T-cell (primary cell): Measurements from ENCODE around the gene DICER1. TPM values are rescaled to one million over a fixed set of nuclear protein-coding genes. Genes with fewer than 3 reads are reported as not detected.
A peak's percentile ranks its signal among the peaks of the same experiment; 100 is the strongest.

Experiments
- ATAC-seq, 4 experiments: fragments of 200-7000 bp in 3 of 4; fragments of 150-1000 bp in 1 of 4; cut with Tn5 transposase; replicated peaks in 1 of 4; 1 replicate in 3 of 4; 2 replicates in 1 of 4; pipeline ENCODE4 v1.10.0; 2021; ENCODE audit warnings: moderate library complexity in 3 of 4, mild to moderate bottlenecking in 2 of 4, moderate number of reproducible peaks in 1 of 4
- CTCF ChIA-PET, 2 donors: fragments of 300-600 bp; sonication (Branson Sonifier 250); formaldehyde crosslinking; loops; one replicate each; lab custom pipeline; 2022; ENCODE audit warnings: antibody characterized with exemption in 2 of 2; lab: Charles Lee
- POLR2A ChIA-PET, 2 donors: fragments of 300-600 bp; sonication (Branson Sonifier 250); formaldehyde crosslinking; loops; one replicate each; lab custom pipeline; 2022; ENCODE audit warnings: antibody characterized with exemption in 2 of 2; lab: Charles Lee
- DNase-seq, 35 experiments: peaks; one replicate each; pipeline versions ENCODE4 v3.0.0 to v3.0.0-alpha.2; 2013 to 2023
- H3K27ac ChIP-seq: one replicate; pipeline ENCODE4 v1.5.1; 2013; ENCODE audit warnings: low read length
- H3K27me3 ChIP-seq, 2 experiments: replicated peaks in 1 of 2; 1 replicate in 1 of 2; 2 replicates in 1 of 2; pipeline versions ENCODE4 v1.6.1 to v1.7.0; 2013; ENCODE audit warnings: low read length in 1 of 2, mixed read lengths in 1 of 2; ENCODE audit not compliant: control insufficient read depth in 2 of 2, insufficient read depth in 2 of 2; ENCODE audit errors: extremely low read depth in 1 of 2
- H3K36me3 ChIP-seq, 2 donors: 1 replicate in 1 of 2; 2 replicates in 1 of 2; pipeline versions ENCODE4 v1.6.1 to v1.7.0; 2013; ENCODE audit warnings: low read length in 1 of 2; ENCODE audit not compliant: control insufficient read depth in 2 of 2, insufficient read depth in 1 of 2; ENCODE audit errors: extremely low read depth in 1 of 2
- H3K4me1 ChIP-seq, 2 experiments: 1 replicate in 1 of 2; 2 replicates in 1 of 2; pipeline versions ENCODE4 v1.6.1 to v1.7.0; 2013; ENCODE audit warnings: low read length in 2 of 2, mixed read lengths in 1 of 2; ENCODE audit not compliant: insufficient read depth in 2 of 2, control insufficient read depth in 1 of 2; ENCODE audit errors: extremely low read depth in 1 of 2
- H3K4me3 ChIP-seq, 2 donors: 1 replicate in 1 of 2; 2 replicates in 1 of 2; pipeline versions ENCODE4 v1.5.1 to v1.7.0; 2013; ENCODE audit warnings: mild to moderate bottlenecking in 2 of 2, low read length in 1 of 2, moderate library complexity in 1 of 2; ENCODE audit not compliant: control insufficient read depth in 1 of 2; ENCODE audit errors: extremely low read depth in 1 of 2
- H3K9me3 ChIP-seq: 2 replicates; pipeline ENCODE4 v1.7.0; 2013
- H3K27ac Mint-ChIP-seq, 2 donors: one replicate each; pipeline ENCODE4 v1.8.0; 2020 to 2021; ENCODE audit warnings: mild to moderate bottlenecking in 2 of 2, mixed read lengths in 2 of 2
- H3K27me3 Mint-ChIP-seq, 2 donors: one replicate each; pipeline ENCODE4 v1.8.0; 2021 to 2022; ENCODE audit warnings: mixed read lengths in 2 of 2
- H3K36me3 Mint-ChIP-seq: one replicate; pipeline ENCODE4 v1.8.0; 2021; ENCODE audit warnings: mixed read lengths
- H3K4me1 Mint-ChIP-seq, 3 donors: one replicate each; pipeline ENCODE4 v1.8.0; 2020 to 2022; ENCODE audit warnings: mixed read lengths in 3 of 3, mild to moderate bottlenecking in 1 of 3
- H3K4me3 Mint-ChIP-seq, 3 donors: one replicate each; pipeline ENCODE4 v1.8.0; 2020 to 2022; ENCODE audit warnings: mild to moderate bottlenecking in 3 of 3, mixed read lengths in 3 of 3, moderate library complexity in 3 of 3
- H3K9me3 Mint-ChIP-seq, 3 donors: one replicate each; pipeline ENCODE4 v1.8.0; 2020 to 2022; ENCODE audit warnings: mixed read lengths in 3 of 3
- WGBS: methylation state at CpG from one replicate; pipeline ENCODE4 v1.1.5; 2013; ENCODE audit warnings: missing lambda C conversion rate; ENCODE audit not compliant: insufficient coverage; 5-methylcytosine and 5-hydroxymethylcytosine counted together
- total RNA-seq, 35 experiments: library from RNA in 6 of 35; stranded (reverse) in 6 of 35; fragments of 120-200 nt in 1 of 35; gene quantifications; one replicate each; pipeline versions ENCODE4 v1.2.1 to v1.2.4 and lab custom pipeline; 2013 to 2026

Gene DICER1
- total RNA-seq, 5 donors from 2014 or later (not counting 1 experiment from before 2014, with no cell fraction given), result 40.1 to 62.8 (median 57.8) TPM

GRCh38 chr14:95155045-95155444 is 2.3 kb downstream of the DICER1 start:
- H3K4me1 Mint-ChIP-seq, result peaks cover 69 to 71% (median 70%) of the 10 kb centered on the region in 3 donors
- ChIA-PET CTCF (no interaction called here), POLR2A (no interaction called here)
- no peaks in the 10 kb centered on the region for H3K9me3 ChIP-seq
- peak overlapping the region; percentile 84 to 87 (median 87) for H3K4me3 Mint-ChIP-seq
- DNase-seq (no peak), ATAC-seq (no peak)
- no peaks in the 10 kb centered on the region for H3K9me3 Mint-ChIP-seq
- H3K27me3 ChIP-seq, result no peaks in the 10 kb centered on the region
- peaks cover 26 to 44% of the 10 kb centered on the region in 2 experiments for H3K4me1 ChIP-seq
- H3K27me3 Mint-ChIP-seq, result no peaks in the 10 kb centered on the region
- no peak overlapping the region for H3K4me3 ChIP-seq
- H3K36me3 Mint-ChIP-seq, result no peaks in the 10 kb centered on the region
- peak overlapping the region; percentile 66 to 83 for H3K27ac Mint-ChIP-seq
- H3K27ac ChIP-seq, result no peak overlapping the region
- WGBS, result 91% methylated on average over 4 of the region's 12 CpGs
- no peaks in the 10 kb centered on the region for H3K36me3 ChIP-seq

- Mint-ChIP-seq H3K27me3 (no peaks in the 10 kb centered on the region), H3K9me3 (no peaks in the 10 kb centered on the region), H3K4me1 (peaks cover 79 to 80% (median 80%) of the 10 kb centered on the region in 3 donors), H3K4me3 (peak overlapping the region in 2 of 3 donors; percentile 87), H3K27ac (no peak overlapping the region), H3K36me3 (no peaks in the 10 kb centered on the region)
- DNase-seq (no peak), ATAC-seq (no peak)
- ChIA-PET CTCF (no interaction called here), POLR2A (no interaction called here)
- H3K9me3 ChIP-seq, result no peaks in the 10 kb centered on the region
- H3K36me3 ChIP-seq, result no peaks in the 10 kb centered on the region
- 33% methylated on average over 1 of the region's 4 CpGs for WGBS
- no peak overlapping the region for H3K4me3 ChIP-seq
- no peak overlapping the region for H3K27ac ChIP-seq
- peaks cover 26 to 46% of the 10 kb centered on the region in 2 experiments for H3K4me1 ChIP-seq
- no peaks in the 10 kb centered on the region for H3K27me3 ChIP-seq
Measured at GRCh38 chr14:95153866-95154265, 3.5 kb downstream of the DICER1 start.

GRCh38 chr14:95151561-95151960 is 5.8 kb downstream of the DICER1 start:
- ChIA-PET CTCF (no interaction called here), POLR2A (no interaction called here)
- WGBS, result 88% methylated on average over 6 of the region's 8 CpGs

GRCh38 chr14:95150910-95151309 is 6.4 kb downstream of the DICER1 start:
- Mint-ChIP-seq H3K4me1 (peaks cover 91 to 95% (median 93%) of the 10 kb centered on the region in 3 donors), H3K36me3 (peaks cover 16% of the 10 kb centered on the region), H3K9me3 (peaks cover 0 to 4% (median 4%) of the 10 kb centered on the region in 3 donors), H3K4me3 (peak overlapping the region in 1 of 3 donors; percentile 10), H3K27me3 (no peaks in the 10 kb centered on the region), H3K27ac (no peak overlapping the region)
- Histone ChIP-seq H3K36me3 (peaks cover 0 to 4% of the 10 kb centered on the region in 2 donors), H3K4me3 (no peak overlapping the region), H3K27ac (no peak overlapping the region), H3K27me3 (no peaks in the 10 kb centered on the region), H3K4me1 (peaks cover 8 to 37% of the 10 kb centered on the region in 2 experiments), H3K9me3 (no peaks in the 10 kb centered on the region)
- DNase-seq (no peak), ATAC-seq (no peak)
- ChIA-PET POLR2A (no interaction called here), CTCF (no interaction called here)
- WGBS, result no CpG with 5 or more reads among the region's 2 CpGs

More at GRCh38 chr14:95151561-95151960, 5.8 kb downstream of the DICER1 start:
- H3K4me3 ChIP-seq, result no peak overlapping the region
- Mint-ChIP-seq H3K4me3 (peak overlapping the region in 2 of 3 donors; percentile 5 to 44), H3K9me3 (peaks cover 0 to 3% (median 0%) of the 10 kb centered on the region in 3 donors), H3K27ac (no peak overlapping the region), H3K4me1 (peaks cover 90 to 94% (median 91%) of the 10 kb centered on the region in 3 donors), H3K27me3 (no peaks in the 10 kb centered on the region), H3K36me3 (peaks cover 10% of the 10 kb centered on the region)
- ATAC-seq (no peak), DNase-seq (no peak)
- peaks cover 14 to 40% of the 10 kb centered on the region in 2 experiments for H3K4me1 ChIP-seq
- no peaks in the 10 kb centered on the region for H3K27me3 ChIP-seq
- no peaks in the 10 kb centered on the region for H3K9me3 ChIP-seq
- H3K27ac ChIP-seq, result no peak overlapping the region
- peaks cover 0 to under 1% of the 10 kb centered on the region in 2 donors for H3K36me3 ChIP-seq

GRCh38 chr14:95149441-95149840 is 7.9 kb downstream of the DICER1 start:
- ChIA-PET POLR2A (no interaction called here), CTCF (interaction anchor here in 1 of 2 donors (0.6 kb wide), 1 partner anchor 60 kb away, joined by 7 read pairs; no protein-coding TSS in a partner anchor)
- Mint-ChIP-seq H3K27ac (no peak overlapping the region), H3K36me3 (peaks cover 28% of the 10 kb centered on the region), H3K4me1 (peaks cover 87 to 89% (median 88%) of the 10 kb centered on the region in 3 donors), H3K9me3 (peaks cover 7 to 15% (median 13%) of the 10 kb centered on the region in 3 donors), H3K27me3 (no peaks in the 10 kb centered on the region), H3K4me3 (no peak overlapping the region)
- Histone ChIP-seq H3K36me3 (peaks cover 0 to 4% of the 10 kb centered on the region in 2 donors), H3K9me3 (peaks cover 2% of the 10 kb centered on the region), H3K4me1 (peaks cover 3 to 23% of the 10 kb centered on the region in 2 experiments), H3K27ac (no peak overlapping the region), H3K27me3 (no peaks in the 10 kb centered on the region), H3K4me3 (no peak overlapping the region)
- no peak for ATAC-seq
- no CpG with 5 or more reads among the region's 3 CpGs for WGBS
- DNase-seq, result no peak

GRCh38 chr14:95147597-95147996 is 9.7 kb downstream of the DICER1 start:
- CTCF ChIA-PET, result no interaction called here
- peaks cover 3 to 21% of the 10 kb centered on the region in 2 experiments for H3K4me1 ChIP-seq
- POLR2A ChIA-PET, result no interaction called here

More at GRCh38 chr14:95147597-95147996, 9.7 kb downstream of the DICER1 start:
- Mint-ChIP-seq H3K9me3 (peaks cover 7 to 15% (median 13%) of the 10 kb centered on the region in 3 donors), H3K4me1 (peaks cover 85 to 89% (median 87%) of the 10 kb centered on the region in 3 donors), H3K27me3 (no peaks in the 10 kb centered on the region), H3K4me3 (no peak overlapping the region), H3K27ac (no peak overlapping the region), H3K36me3 (peaks cover 28% of the 10 kb centered on the region)
- Histone ChIP-seq H3K4me3 (no peak overlapping the region), H3K27me3 (no peaks in the 10 kb centered on the region), H3K9me3 (peaks cover 2% of the 10 kb centered on the region), H3K36me3 (peaks cover 0 to 4% of the 10 kb centered on the region in 2 donors), H3K27ac (no peak overlapping the region)
- WGBS, result 100% methylated on average over 1 of the region's 7 CpGs
- ATAC-seq (no peak), DNase-seq (no peak)
